Astrocyte (in vitro differentiated cells and primary cell): ENCODE results near the gene SLFN12L. TPM values are rescaled to one million over a fixed set of nuclear protein-coding genes. Genes with fewer than 3 reads are reported as not detected.
"Not testable (repeated sequence)": the region's sequence is repeated elsewhere in the genome, so short reads cannot be mapped to it uniquely, and the experiment has no call there.

Experiments used
- DNase-seq: peaks from one replicate; pipeline ENCODE4 v3.0.0-alpha.2; 2010; ENCODE audit warnings: low read depth
- FAIRE-seq: peaks from 2 replicates; lab custom pipeline; 2011; peaks lifted over from hg19 to GRCh38; lab: Jason Lieb, UNC
- H2AFZ ChIP-seq: 2 replicates; pipeline ENCODE4 v1.6.0; 2012; ENCODE audit warnings: low read depth, low read length, inconsistent platforms
- H3K27ac ChIP-seq: 2 replicates; pipeline ENCODE4 v1.5.1; 2011; ENCODE audit warnings: low read depth, low read length, inconsistent platforms
- H3K27me3 ChIP-seq: 2 replicates; pipeline ENCODE4 v1.6.0; 2011; ENCODE audit warnings: low read length, inconsistent platforms; ENCODE audit not compliant: insufficient read depth
- H3K36me3 ChIP-seq: 2 replicates; pipeline ENCODE4 v1.5.1; 2011; ENCODE audit warnings: low read length, inconsistent platforms; ENCODE audit not compliant: insufficient read depth
- H3K4me1 ChIP-seq: 2 replicates; pipeline ENCODE4 v1.5.1; 2011; ENCODE audit warnings: low read length, inconsistent platforms; ENCODE audit not compliant: insufficient read depth
- H3K4me2 ChIP-seq: 2 replicates; pipeline ENCODE4 v1.6.0; 2012; ENCODE audit warnings: low read length, inconsistent platforms
- H3K4me3 ChIP-seq: 2 replicates; pipeline ENCODE4 v1.5.1; 2011; ENCODE audit warnings: low read depth, mild to moderate bottlenecking, low read length, inconsistent platforms; ENCODE audit not compliant: insufficient read depth
- H3K79me2 ChIP-seq: 2 replicates; pipeline ENCODE4 v1.6.0; 2012; ENCODE audit warnings: mild to moderate bottlenecking, low read length, inconsistent platforms; ENCODE audit not compliant: insufficient read depth
- H3K9ac ChIP-seq: 2 replicates; pipeline ENCODE4 v1.6.0; 2012; ENCODE audit warnings: mild to moderate bottlenecking, low read length, inconsistent platforms
- H3K9me3 ChIP-seq: 2 replicates; pipeline ENCODE4 v1.5.1; 2012; ENCODE audit warnings: low read depth, mild to moderate bottlenecking, low read length, inconsistent platforms; ENCODE audit not compliant: insufficient read depth
- H4K20me1 ChIP-seq: 2 replicates; pipeline ENCODE4 v1.6.0; 2012; ENCODE audit warnings: low read length, inconsistent platforms; ENCODE audit not compliant: insufficient read depth
- H3K27ac Mint-ChIP-seq: one replicate; pipeline ENCODE4 v1.8.0; 2021; ENCODE audit warnings: mild to moderate bottlenecking, mixed read lengths; ENCODE audit not compliant: unreplicated experiment
- H3K27me3 Mint-ChIP-seq: one replicate; pipeline ENCODE4 v1.8.0; 2021; ENCODE audit warnings: low read depth, mixed read lengths; ENCODE audit not compliant: unreplicated experiment
- H3K36me3 Mint-ChIP-seq: one replicate; pipeline ENCODE4 v1.8.0; 2021; ENCODE audit warnings: low read depth, mixed read lengths; ENCODE audit not compliant: unreplicated experiment
- H3K4me1 Mint-ChIP-seq: one replicate; pipeline ENCODE4 v1.8.0; 2021; ENCODE audit warnings: low read depth, mixed read lengths; ENCODE audit not compliant: unreplicated experiment
- H3K4me3 Mint-ChIP-seq: one replicate; pipeline ENCODE4 v1.8.0; 2021; ENCODE audit warnings: mild to moderate bottlenecking, moderate library complexity, mixed read lengths; ENCODE audit not compliant: unreplicated experiment
- H3K9me3 Mint-ChIP-seq: one replicate; pipeline ENCODE4 v1.8.0; 2021; ENCODE audit warnings: mild to moderate bottlenecking, mixed read lengths; ENCODE audit not compliant: unreplicated experiment
- EZH2 ChIP-seq: IDR thresholded peaks from 2 replicates; pipeline ENCODE4 v1.6.1; 2012; ENCODE audit warnings: mild to moderate bottlenecking, low read length, inconsistent platforms; ENCODE audit not compliant: insufficient read depth
- total RNA-seq: library from RNA; stranded (reverse); gene quantifications from 2 replicates; pipeline ENCODE4 v1.2.1, GENCODE V29; 2021
- TF ChIP-seq, protein P1 (sequence below): IDR thresholded peaks from 2 replicates; pipeline ENCODE4 v1.5.1; 2011; ENCODE audit warnings: low read depth, mild to moderate bottlenecking, inconsistent platforms, low read length, moderate library complexity; ENCODE audit not compliant: insufficient read depth

SLFN12L gene
- total RNA-seq, 1 donor from 2014 or later, result 0.14 TPM

DNA sequence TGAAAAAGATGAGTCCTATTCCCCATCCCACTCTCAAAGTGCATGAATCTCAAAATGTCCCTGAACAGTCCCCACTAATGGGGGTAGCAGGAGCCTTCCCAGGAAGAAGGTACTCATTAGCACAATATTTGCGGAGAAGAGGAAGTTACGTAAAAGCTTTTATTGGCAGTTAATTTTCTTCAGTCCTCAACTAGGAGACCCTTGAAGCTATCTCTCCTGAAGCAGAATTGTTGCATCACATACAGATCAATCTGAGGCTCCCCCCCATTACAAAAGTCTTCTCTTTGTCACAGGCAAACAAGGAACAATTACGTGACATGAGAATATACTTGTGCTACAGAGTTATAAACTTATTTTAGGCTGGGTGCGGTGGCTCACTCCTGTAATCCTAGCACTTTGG is 14.2 kb downstream of the SLFN12L start:
- Mint-ChIP-seq H3K36me3 (no peaks in the 10 kb centered on the region), H3K4me3 (no peak overlapping the region), H3K4me1 (peaks cover 2% of the 10 kb centered on the region), H3K27me3 (peaks cover 13% of the 10 kb centered on the region), H3K9me3 (peaks cover 9% of the 10 kb centered on the region), H3K27ac (no peak overlapping the region)
- H3K4me3 ChIP-seq, result no peak overlapping the region
- H3K4me2 ChIP-seq, result no peak overlapping the region
- no peaks in the 10 kb centered on the region for H3K4me1 ChIP-seq
- no peaks in the 10 kb centered on the region for H4K20me1 ChIP-seq
- H3K27ac ChIP-seq, result no peak overlapping the region
- no peaks in the 10 kb centered on the region for H3K9me3 ChIP-seq
- no peak for FAIRE-seq
- H3K9ac ChIP-seq, result no peak overlapping the region
- no peak for DNase-seq
- TF ChIP-seq, protein P1, sequence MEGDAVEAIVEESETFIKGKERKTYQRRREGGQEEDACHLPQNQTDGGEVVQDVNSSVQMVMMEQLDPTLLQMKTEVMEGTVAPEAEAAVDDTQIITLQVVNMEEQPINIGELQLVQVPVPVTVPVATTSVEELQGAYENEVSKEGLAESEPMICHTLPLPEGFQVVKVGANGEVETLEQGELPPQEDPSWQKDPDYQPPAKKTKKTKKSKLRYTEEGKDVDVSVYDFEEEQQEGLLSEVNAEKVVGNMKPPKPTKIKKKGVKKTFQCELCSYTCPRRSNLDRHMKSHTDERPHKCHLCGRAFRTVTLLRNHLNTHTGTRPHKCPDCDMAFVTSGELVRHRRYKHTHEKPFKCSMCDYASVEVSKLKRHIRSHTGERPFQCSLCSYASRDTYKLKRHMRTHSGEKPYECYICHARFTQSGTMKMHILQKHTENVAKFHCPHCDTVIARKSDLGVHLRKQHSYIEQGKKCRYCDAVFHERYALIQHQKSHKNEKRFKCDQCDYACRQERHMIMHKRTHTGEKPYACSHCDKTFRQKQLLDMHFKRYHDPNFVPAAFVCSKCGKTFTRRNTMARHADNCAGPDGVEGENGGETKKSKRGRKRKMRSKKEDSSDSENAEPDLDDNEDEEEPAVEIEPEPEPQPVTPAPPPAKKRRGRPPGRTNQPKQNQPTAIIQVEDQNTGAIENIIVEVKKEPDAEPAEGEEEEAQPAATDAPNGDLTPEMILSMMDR, result no peak
- H3K36me3 ChIP-seq, result no peaks in the 10 kb centered on the region
- H3K27me3 ChIP-seq, result no peaks in the 10 kb centered on the region
- H3K79me2 ChIP-seq, result no peaks in the 10 kb centered on the region
- H2AFZ ChIP-seq, result no peak overlapping the region

DNA sequence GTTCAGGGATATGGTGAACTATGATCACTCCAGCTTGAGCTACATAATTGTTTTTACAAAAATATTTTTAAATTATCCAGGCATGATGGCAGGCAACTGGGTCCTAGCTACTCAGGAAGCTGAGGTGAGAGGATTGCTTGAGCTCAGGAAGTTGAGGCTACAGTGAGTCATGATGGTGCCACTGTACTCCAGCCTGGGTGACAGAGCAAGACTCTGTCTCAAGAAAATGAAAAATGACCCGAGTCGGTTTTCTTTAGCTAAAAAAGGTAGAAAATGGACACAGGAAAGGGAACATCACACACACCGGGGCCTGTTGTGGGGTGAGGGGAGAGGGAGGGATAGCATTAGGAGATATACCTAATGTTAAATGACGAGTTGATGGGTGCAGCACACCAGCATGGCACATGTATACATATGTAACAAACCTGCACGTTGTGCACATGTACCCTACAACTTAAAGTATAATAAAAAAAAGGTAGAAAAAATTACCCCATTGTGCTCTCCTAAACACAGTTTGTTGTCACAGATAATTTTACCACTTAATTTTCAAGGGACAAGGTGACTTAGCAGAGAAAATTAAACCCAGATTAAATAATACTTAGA is 15.7 kb downstream of the SLFN12L start:
- not testable (repeated sequence) for H3K4me1 Mint-ChIP-seq, H3K27ac ChIP-seq, H3K4me3 ChIP-seq, H3K36me3 ChIP-seq, H3K27ac Mint-ChIP-seq, H2AFZ ChIP-seq, H3K4me1 ChIP-seq, H3K36me3 Mint-ChIP-seq, H3K9me3 Mint-ChIP-seq, DNase-seq, H4K20me1 ChIP-seq, H3K9ac ChIP-seq, H3K79me2 ChIP-seq, H3K4me2 ChIP-seq, H3K4me3 Mint-ChIP-seq, H3K9me3 ChIP-seq, FAIRE-seq, H3K27me3 ChIP-seq
- peaks cover 18% of the 10 kb centered on the region for H3K27me3 Mint-ChIP-seq

DNA sequence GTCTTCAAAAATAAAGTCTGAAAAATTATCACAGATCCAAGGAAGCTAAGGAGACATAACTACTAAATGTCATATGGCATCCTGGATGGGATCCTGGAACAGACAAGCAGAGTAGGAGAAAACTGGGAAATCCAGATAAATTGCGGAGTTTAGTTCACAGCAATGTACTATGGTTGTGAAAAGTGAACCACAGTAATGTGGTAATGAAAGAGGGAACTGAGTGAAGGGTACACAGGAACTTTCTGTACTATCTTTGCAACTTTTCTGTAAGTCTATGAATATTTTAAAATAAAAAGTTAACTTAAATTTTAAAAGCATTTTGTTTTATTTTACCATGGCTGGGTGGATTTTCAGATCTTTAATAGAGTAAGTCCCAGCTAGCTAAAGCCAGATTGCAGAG is 16.3 kb downstream of the SLFN12L start:
- Mint-ChIP-seq H3K9me3 (peaks cover 2% of the 10 kb centered on the region), H3K4me1 (peaks cover 2% of the 10 kb centered on the region), H3K27ac (no peak overlapping the region), H3K27me3 (peaks cover 17% of the 10 kb centered on the region), H3K4me3 (no peak overlapping the region), H3K36me3 (no peaks in the 10 kb centered on the region)
- no peak for DNase-seq
- H4K20me1 ChIP-seq, result no peaks in the 10 kb centered on the region
- H3K4me1 ChIP-seq, result no peaks in the 10 kb centered on the region
- no peak overlapping the region for H3K27ac ChIP-seq
- H3K4me2 ChIP-seq, result no peak overlapping the region
- H3K9me3 ChIP-seq, result no peaks in the 10 kb centered on the region
- no peak overlapping the region for H3K4me3 ChIP-seq
- FAIRE-seq, result no peak
- H3K36me3 ChIP-seq, result no peaks in the 10 kb centered on the region
- no peak for TF ChIP-seq EZH2
- TF ChIP-seq, protein P1, result no peak
- no peak overlapping the region for H2AFZ ChIP-seq
- H3K9ac ChIP-seq, result no peak overlapping the region
- no peaks in the 10 kb centered on the region for H3K27me3 ChIP-seq
- no peaks in the 10 kb centered on the region for H3K79me2 ChIP-seq
